HG03571 (cell line): ENCODE measurements around the gene MIGA1.
A peak's percentile ranks its signal among the peaks of the same experiment; 100 is the strongest.
"Not testable (repeated sequence)": the region's sequence is repeated elsewhere in the genome, so short reads cannot be mapped to it uniquely, and the experiment has no call there.

Source experiments
- ATAC-seq: cut with Tn5 transposase; IDR thresholded peaks from one replicate; pipeline ENCODE4 v1.9.1; 2021; ENCODE audit not compliant: unreplicated experiment

MIGA1 gene

GRCh38 chr1:77779529-77780281 is at the start of gene MIGA1:
MIGA1 (plus strand) TSS chr1:77779649; CDS start chr1:77783253, 3,604 bp downstream.
- ATAC-seq: peak; percentile 91

- no peak for ATAC-seq
Measured at GRCh38 chr1:77732090-77732489, 47.4 kb upstream of the MIGA1 start.

- ATAC-seq: no peak
Measured at GRCh38 chr1:77739235-77739634, 40.2 kb upstream of the MIGA1 start.

GRCh38 chr1:77741316-77741715 is 38.1 kb upstream of the MIGA1 start:
- no peak for ATAC-seq

GRCh38 chr1:77742011-77742555 is 37.4 kb upstream of the MIGA1 start:
- no peak for ATAC-seq

GRCh38 chr1:77744576-77744975 is 34.9 kb upstream of the MIGA1 start:
- ATAC-seq: no peak

DNA sequence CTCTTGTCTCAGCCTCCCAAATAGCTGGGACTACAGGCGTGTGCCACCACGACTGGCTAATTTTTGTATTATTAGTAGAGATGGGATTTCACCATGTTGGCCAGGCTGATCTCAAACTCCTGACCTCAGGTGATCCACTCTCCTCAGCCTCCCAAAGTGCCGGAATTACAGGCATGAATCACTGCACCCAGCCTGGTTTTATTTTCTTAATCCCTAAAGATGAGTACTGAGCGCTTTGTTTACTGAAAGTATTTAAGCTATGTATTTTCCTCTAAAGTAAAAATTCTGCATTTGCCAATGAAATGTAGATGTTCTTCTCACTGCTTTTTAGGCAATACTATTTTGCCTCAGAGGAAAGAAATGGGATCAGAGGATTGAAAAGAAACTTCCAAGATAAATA is 30.0 kb upstream of the MIGA1 start:
- ATAC-seq: not testable (repeated sequence)

GRCh38 chr1:77756052-77756754 is 23.2 kb upstream of the MIGA1 start:
- no peak for ATAC-seq

DNA sequence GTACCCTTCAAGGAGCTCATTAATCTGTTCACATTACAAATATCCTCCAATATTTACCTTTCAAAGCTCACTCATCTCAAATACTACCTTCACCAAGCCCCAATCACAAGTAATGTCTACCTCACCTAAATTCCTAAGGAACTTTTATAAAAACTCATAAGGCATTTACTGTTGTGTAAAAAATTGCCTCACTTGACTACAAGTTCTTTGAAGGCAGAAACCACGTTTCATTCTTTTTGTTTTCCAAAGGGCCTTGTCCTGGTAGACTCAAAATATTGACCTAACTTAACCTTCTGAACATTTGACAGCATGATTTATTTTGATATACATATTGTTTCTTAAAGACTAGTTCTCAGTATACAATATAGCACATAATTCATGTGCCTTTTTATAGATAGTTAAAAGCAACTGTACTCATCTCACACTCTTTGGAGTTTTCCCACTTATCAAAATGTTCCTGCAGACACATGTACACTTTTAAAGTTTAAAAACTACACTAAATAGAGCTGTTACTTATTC is 22.3 kb upstream of the MIGA1 start:
- ATAC-seq: no peak

GRCh38 chr1:77757603-77758002 is 21.8 kb upstream of the MIGA1 start:
- ATAC-seq: no peak

DNA sequence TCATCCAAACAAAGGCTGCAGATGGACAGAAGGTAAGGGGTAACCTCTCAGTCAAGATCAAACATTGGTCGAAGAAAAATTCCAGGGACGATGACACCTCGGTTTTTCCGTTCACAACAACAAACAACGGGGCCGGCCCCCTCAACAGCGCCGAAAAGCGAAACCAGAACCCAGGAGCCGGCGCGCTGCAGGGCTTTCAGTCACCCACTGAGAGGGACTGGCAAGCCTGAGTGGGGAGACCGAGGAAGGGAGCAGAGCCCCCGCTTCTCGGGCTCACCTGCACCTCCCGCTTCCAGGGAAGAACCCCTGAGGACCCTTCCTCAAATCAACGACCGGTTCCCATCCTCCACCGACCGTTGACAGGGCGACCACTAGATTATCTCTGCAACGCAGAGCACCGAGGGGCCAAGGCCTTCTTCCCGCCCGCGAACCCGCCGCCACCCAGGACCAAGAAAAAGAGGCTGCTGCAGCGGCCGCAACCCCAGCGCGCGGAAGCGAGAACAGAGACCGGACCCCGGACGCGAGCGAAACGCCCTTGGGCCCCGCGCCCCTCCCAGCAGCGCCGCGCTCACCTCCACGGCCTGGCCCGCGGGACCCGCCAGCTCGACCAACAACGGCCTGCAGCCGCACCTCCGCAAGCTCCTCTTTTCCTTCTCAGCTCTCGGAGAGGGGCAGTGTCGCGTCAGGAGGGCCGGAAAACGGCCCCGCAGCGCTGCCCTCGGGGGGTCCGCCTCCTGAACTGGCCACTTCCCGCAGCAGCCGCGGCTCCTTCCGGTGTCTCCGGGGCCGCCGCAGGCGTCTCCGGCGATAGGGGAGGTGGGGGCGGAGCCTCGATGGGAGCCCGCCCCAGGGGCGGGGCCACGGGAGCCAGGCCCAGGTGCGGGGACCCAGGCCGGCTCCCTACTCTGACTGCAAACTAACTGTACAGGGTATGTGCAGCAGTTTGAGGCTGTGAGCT is 20.1 kb upstream of the MIGA1 start, which contains the start of gene USP33:
TSS of gene USP33 (minus strand) at position 782 of the 958 bp plus-strand sequence. CDS start 18,155 bp downstream, outside the sequence.
- ATAC-seq: peak; percentile 98

DNA sequence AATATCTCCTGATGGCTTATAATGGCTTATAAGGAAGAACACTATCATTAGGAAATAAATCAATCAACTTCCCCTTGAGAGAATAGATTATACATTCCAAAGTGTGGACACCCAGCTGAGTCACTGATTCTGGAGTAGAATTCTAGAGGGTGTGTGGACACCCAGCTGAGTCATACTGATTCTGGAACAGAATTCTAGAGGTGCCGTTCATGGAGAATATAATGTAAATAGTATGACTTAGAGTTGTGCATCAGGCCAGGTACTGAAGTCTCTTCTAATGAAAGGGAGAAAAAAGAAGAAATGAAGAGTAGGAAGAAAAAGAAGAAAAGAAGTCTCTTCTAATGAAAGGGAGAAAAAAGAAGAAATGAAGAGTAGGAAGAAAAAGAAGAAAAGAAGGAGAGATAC is 17.4 kb upstream of the MIGA1 start:
- ATAC-seq: no peak

- ATAC-seq: no peak
Measured at GRCh38 chr1:77768006-77768405, 11.4 kb upstream of the MIGA1 start.

DNA sequence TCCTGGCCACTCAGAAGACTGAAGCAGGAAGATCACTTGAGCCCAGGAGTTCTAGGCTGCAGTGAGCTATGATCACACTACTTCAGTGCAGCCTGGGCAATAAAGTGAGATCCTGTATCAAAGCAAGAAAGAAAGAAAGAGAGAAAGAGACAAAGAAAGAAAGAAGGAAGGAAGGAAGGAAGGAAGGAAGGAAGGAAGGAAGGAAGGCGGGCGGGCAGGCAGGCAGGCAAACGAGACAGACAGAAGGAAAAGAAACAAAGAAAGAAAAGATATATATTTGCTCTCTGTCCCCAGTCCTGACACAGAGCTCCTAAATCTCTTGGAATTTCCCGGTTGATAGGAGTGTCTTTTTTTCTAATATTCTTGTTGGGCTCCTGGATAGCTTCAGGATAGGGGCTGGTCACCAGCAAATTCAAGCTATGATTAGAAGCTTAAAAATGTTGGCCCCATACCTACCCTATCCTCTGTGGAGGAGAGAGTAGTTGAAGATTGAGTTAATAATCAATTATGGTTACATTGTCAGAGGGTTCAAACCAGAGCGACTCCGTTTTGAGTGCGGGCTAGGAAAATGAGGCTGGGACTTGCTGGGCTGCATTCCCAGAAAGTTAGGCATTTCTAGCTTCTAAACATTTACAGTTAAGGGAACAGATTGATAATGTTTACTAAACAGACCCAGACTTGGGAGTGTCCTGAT is 3.3 kb upstream of the MIGA1 start:
- no peak for ATAC-seq

- ATAC-seq: no peak
Measured at GRCh38 chr1:77781683-77782082, 2.2 kb downstream of the MIGA1 start.

DNA sequence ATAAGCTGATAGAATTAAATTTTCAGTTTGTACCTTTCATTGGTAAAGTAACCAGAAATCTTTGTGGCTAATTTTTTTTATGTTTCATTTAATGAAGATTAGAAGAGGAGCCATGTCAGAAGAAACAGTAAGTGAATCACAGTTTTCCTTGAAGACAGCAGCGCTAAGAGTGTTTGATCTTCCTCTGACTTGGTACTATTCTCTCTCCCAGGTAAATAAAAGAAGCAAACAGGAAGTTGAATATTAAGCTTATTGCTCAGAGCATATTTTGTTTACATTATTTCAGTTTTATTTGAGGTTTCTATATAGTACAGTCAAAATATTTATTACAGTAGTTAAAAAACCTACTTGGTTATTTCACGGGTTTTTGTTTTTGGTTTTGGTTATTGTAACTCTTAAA is 3.7 kb downstream of the MIGA1 start:
- ATAC-seq: no peak

- ATAC-seq: not testable (repeated sequence)
Measured at GRCh38 chr1:77786093-77786741, 6.8 kb downstream of the MIGA1 start.

DNA sequence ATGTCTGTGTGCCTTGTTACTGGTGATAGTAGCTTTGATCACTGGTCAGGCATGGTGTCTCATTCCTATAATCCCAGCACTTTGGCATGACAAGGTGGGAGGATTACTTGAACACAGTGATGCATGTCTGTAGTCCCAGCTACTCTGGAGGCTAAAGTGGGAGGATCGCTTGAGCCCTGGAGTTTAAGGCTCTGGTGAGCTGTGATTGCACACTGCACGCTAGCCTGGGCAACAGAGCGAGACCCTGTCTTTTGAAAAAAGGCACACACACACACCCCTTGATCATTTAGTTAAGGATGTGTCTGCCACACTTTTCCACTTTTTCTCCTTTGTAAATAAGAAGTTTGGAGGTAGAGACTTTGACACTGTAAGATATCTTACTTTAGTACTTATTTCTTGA is 15.1 kb downstream of the MIGA1 start:
- no peak for ATAC-seq

DNA sequence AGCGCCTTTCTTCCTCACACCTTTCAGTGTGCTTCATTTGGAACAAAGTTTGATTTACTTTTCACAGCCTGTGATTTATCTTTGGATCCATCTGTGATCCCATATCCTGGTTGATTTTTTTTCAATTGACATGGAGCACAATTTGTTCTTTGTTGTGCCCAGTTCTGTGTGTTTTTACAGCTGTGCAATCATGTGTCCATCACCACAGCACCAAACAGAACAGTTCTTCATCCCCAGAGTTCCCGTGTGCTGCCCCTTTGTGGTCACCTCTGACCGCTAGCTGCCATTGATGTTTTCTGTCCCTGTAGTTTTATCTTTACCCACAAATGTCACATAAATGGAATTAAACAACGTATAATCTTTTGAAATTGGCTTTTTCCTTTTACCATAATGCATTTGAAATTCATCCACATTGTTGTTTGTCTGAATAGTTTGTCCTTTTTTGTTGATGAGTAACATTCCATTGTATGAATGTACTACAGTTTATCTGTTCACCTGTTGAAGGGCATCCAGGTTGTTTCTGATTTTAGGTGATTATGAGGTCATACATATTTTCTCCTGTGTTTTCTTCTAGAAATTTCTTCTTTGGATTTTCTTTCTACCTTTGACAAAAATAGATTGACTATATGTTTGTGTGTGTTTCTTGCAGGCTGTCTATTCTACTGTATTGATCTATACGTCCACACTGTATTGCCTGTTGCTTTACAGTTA is 17.4 kb downstream of the MIGA1 start:
- no peak for ATAC-seq
